HCT116 (cell line): ENCODE data around the gene MUC6. TPM values are rescaled to one million over a fixed set of nuclear protein-coding genes. Genes with fewer than 3 reads are reported as not detected.

Experiments used
- ATAC-seq: fragments of 200-7000 bp; cut with Tn5 transposase; 2 replicates; pipeline ENCODE4 v1.9.1; 2020; ENCODE audit warnings: mild to moderate bottlenecking, moderate library complexity
- BruUV-seq: library from RNA; stranded (reverse); fragments of 400-500 nt; replicated peaks from 2 replicates; lab custom pipeline; 2021; lab: Mats Ljungman, UMichigan
- CTCF ChIA-PET: fragments of 300-600 bp; sonication (Branson Sonifier 250); formaldehyde crosslinking; loops from one replicate; lab custom pipeline; 2021; ENCODE audit warnings: antibody characterized with exemption; lab: Charles Lee
- POLR2A ChIA-PET: fragments of 300-600, 350-600 bp; sonication (Branson Sonifier 250); formaldehyde crosslinking; loops from one replicate; lab custom pipeline; 2021; ENCODE audit warnings: antibody characterized with exemption; lab: Charles Lee
- RAD21 ChIA-PET, 2 experiments: fragments of 300-600 bp; sonication (Branson Sonifier 250); formaldehyde crosslinking; loops; one replicate each; lab custom pipeline; 2023; ENCODE audit warnings: low total read pairs in 2 of 2; ENCODE audit not compliant: uncharacterized antibody in 2 of 2, unreplicated experiment in 2 of 2, low non-redundant PET in 1 of 2; lab: Charles Lee
- DNase-seq: peaks from one replicate; pipeline ENCODE4 v3.0.0-alpha.2; 2010; ENCODE audit warnings: low read depth, low spot score
- H2AFZ ChIP-seq: fragments of 200-600 bp; shearing (Covaris generic), sonication (generic); 2 replicates; pipeline ENCODE4 v1.6.1; 2017; ENCODE audit warnings: low read depth, mixed run types, mixed read lengths, antibody characterized with exemption, low read length; ENCODE audit not compliant: poor library complexity, severe bottlenecking
- H3K27ac ChIP-seq: 2 replicates; pipeline ENCODE4 v1.5.1; 2012; ENCODE audit warnings: low read depth, low read length
- H3K27me3 ChIP-seq: fragments of 200-600 bp; sonication (generic); 2 replicates; pipeline ENCODE4 v1.6.1; 2016; ENCODE audit warnings: mixed run types, low read length, mixed read lengths; ENCODE audit not compliant: insufficient read depth
- H3K36me3 ChIP-seq, 2 experiments: fragments of 200-500 bp in 1 of 2; fragments of 200-600 bp in 1 of 2; sonication (Bioruptor generic) in 1 of 2; sonication (generic) in 1 of 2; 2 replicates each; pipeline versions ENCODE4 v1.5.1 to v1.6.1; 2014 to 2016; ENCODE audit warnings: low read length in 2 of 2, inconsistent platforms in 1 of 2, mixed read lengths in 1 of 2, mixed run types in 1 of 2; ENCODE audit not compliant: insufficient read depth in 2 of 2, control insufficient read depth in 1 of 2
- H3K4me1 ChIP-seq, 2 experiments: fragments of 200-600 bp in 1 of 2; sonication (generic) in 1 of 2; 2 replicates each; pipeline versions ENCODE4 v1.5.1 to v1.6.1; 2012 to 2017; ENCODE audit warnings: low read length in 2 of 2, inconsistent platforms in 1 of 2, mild to moderate bottlenecking in 1 of 2, mixed read lengths in 1 of 2, mixed run types in 1 of 2, moderate library complexity in 1 of 2; ENCODE audit not compliant: insufficient read depth in 2 of 2, control insufficient read depth in 1 of 2
- H3K4me2 ChIP-seq: fragments of 200-600 bp; sonication (generic); 2 replicates; pipeline ENCODE4 v1.6.1; 2017; ENCODE audit warnings: mixed run types, low read length, mixed read lengths
- H3K4me3 ChIP-seq, 2 experiments: fragments of 200-600 bp in 1 of 2; sonication (generic) in 1 of 2; replicated peaks in 1 of 2; 2 replicates each; pipeline ENCODE4 v1.5.1; 2011 to 2016; ENCODE audit warnings: low read length in 2 of 2, control low read depth in 1 of 2, low read depth in 1 of 2, mild to moderate bottlenecking in 1 of 2, mixed read lengths in 1 of 2, mixed run types in 1 of 2
- H3K79me2 ChIP-seq: fragments of 200-600 bp; sonication (generic); 2 replicates; pipeline ENCODE4 v1.6.1; 2017; ENCODE audit warnings: mild to moderate bottlenecking, mixed run types, low read length, moderate library complexity, mixed read lengths; ENCODE audit not compliant: insufficient read depth
- H3K9ac ChIP-seq: fragments of 200-600 bp; sonication (generic); 2 replicates; pipeline ENCODE4 v1.6.1; 2016; ENCODE audit warnings: low read length, mixed read lengths
- H3K9me2 ChIP-seq: fragments of 200-600 bp; sonication (generic), shearing (Covaris generic); 2 replicates; pipeline ENCODE4 v1.6.1; 2017; ENCODE audit warnings: mixed run types, mild to moderate bottlenecking, moderate library complexity; ENCODE audit not compliant: insufficient read depth
- H3K9me3 ChIP-seq, 2 experiments: fragments of 200-500 bp in 1 of 2; fragments of 200-600 bp in 1 of 2; sonication (Bioruptor generic) in 1 of 2; sonication (generic) in 1 of 2; 2 replicates each; pipeline ENCODE4 v1.6.1; 2014 to 2017; ENCODE audit warnings: low read length in 2 of 2, mixed read lengths in 2 of 2, inconsistent platforms in 1 of 2, low read depth in 1 of 2, mild to moderate bottlenecking in 1 of 2, mixed run types in 1 of 2, moderate library complexity in 1 of 2; ENCODE audit not compliant: control insufficient read depth in 1 of 2, insufficient read depth in 1 of 2
- H4K20me1 ChIP-seq: fragments of 200-600 bp; sonication (generic), shearing (Covaris generic); 2 replicates; pipeline ENCODE4 v1.6.1; 2017; ENCODE audit warnings: mixed run types, mild to moderate bottlenecking, moderate library complexity; ENCODE audit not compliant: insufficient read depth
- CBX3 ChIP-seq: IDR thresholded peaks from 2 replicates; pipeline ENCODE4 v1.6.1; 2012; ENCODE audit warnings: low read depth
- CEBPB ChIP-seq: IDR thresholded peaks from 2 replicates; pipeline ENCODE4 v1.6.1; 2012; ENCODE audit warnings: low read depth
- EGR1 ChIP-seq: IDR thresholded peaks from 2 replicates; pipeline ENCODE4 v1.6.1; 2012; ENCODE audit warnings: low read depth
- EZH2 ChIP-seq: fragments of 200-600 bp; sonication (generic); IDR thresholded peaks from 2 replicates; pipeline ENCODE4 v1.6.1; 2017; ENCODE audit warnings: antibody characterized with exemption, mixed run types
- EZH2phosphoT487 ChIP-seq: fragments of 200-600 bp; IDR thresholded peaks from 2 replicates; pipeline ENCODE4 v1.6.1; 2018; ENCODE audit warnings: antibody characterized with exemption, borderline replicate concordance
- FOSL1 ChIP-seq: IDR thresholded peaks from 2 replicates; pipeline ENCODE4 v1.6.1; 2012; ENCODE audit warnings: low read depth
- JUND ChIP-seq: IDR thresholded peaks from 2 replicates; pipeline ENCODE4 v1.6.1; 2012
- POLR2A ChIP-seq: IDR thresholded peaks from 2 replicates; pipeline ENCODE4 v1.7.0; 2011; ENCODE audit warnings: borderline replicate concordance; ENCODE audit not compliant: insufficient read depth, insufficient read length; ENCODE audit errors: extremely low read depth
- POLR2AphosphoS5 ChIP-seq: IDR thresholded peaks from 2 replicates; pipeline ENCODE4 v1.6.1; 2011; ENCODE audit warnings: mild to moderate bottlenecking, low read depth, low read length, moderate library complexity
- SRF ChIP-seq: IDR thresholded peaks from 2 replicates; pipeline ENCODE4 v1.6.1; 2012; ENCODE audit warnings: low read depth
- YY1 ChIP-seq: IDR thresholded peaks from 2 replicates; pipeline ENCODE4 v1.6.1; 2011; ENCODE audit warnings: low read length, low read depth, moderate library complexity, mild to moderate bottlenecking; ENCODE audit not compliant: insufficient replicate concordance; ENCODE audit errors: extremely low read depth
- ZFX ChIP-seq: fragments of 450-650 bp; IDR thresholded peaks from 2 replicates; pipeline ENCODE4 v1.6.1; 2017
- intact Hi-C: fragments of 100-400 bp; cut with micrococcal nuclease; formaldehyde crosslinking; loops from 2 replicates; pipeline ENCODE4 v1.10.0; 2022
- total RNA-seq: library from RNA; stranded (reverse); gene quantifications from one replicate; pipeline ENCODE4 v1.2.1, GENCODE V29; 2021; ENCODE audit not compliant: unreplicated experiment
- TF ChIP-seq, protein P1 (sequence below): IDR thresholded peaks from 2 replicates; pipeline ENCODE4 v1.6.1; 2011; ENCODE audit warnings: mild to moderate bottlenecking, low read length, moderate library complexity; ENCODE audit not compliant: insufficient replicate concordance; ENCODE audit errors: extremely low read depth
- TF ChIP-seq, protein P2 (sequence below): IDR thresholded peaks from 2 replicates; pipeline ENCODE4 v1.6.1; 2012; ENCODE audit warnings: low read depth
- TF ChIP-seq, protein P3 (sequence below), 3 experiments: fragments of 200-600 bp in 1 of 3; sonication (generic) in 1 of 3; IDR thresholded peaks in 2 of 3; conservative IDR thresholded peaks in 1 of 3; 2 replicates each; pipeline ENCODE4 v1.5.1; 2012 to 2017; ENCODE audit warnings: low read depth in 2 of 3, low read length in 2 of 3, antibody characterized with exemption in 1 of 3, borderline replicate concordance in 1 of 3, control low read depth in 1 of 3, mild to moderate bottlenecking in 1 of 3, mixed read lengths in 1 of 3, mixed run types in 1 of 3, moderate library complexity in 1 of 3; ENCODE audit not compliant: insufficient read depth in 1 of 3
- TF ChIP-seq, protein P4 (sequence below): IDR thresholded peaks from 2 replicates; pipeline ENCODE4 v1.6.1; 2012

The MUC6 gene
- total RNA-seq, 1 experiment from 2014 or later = 0.02 TPM

DNA sequence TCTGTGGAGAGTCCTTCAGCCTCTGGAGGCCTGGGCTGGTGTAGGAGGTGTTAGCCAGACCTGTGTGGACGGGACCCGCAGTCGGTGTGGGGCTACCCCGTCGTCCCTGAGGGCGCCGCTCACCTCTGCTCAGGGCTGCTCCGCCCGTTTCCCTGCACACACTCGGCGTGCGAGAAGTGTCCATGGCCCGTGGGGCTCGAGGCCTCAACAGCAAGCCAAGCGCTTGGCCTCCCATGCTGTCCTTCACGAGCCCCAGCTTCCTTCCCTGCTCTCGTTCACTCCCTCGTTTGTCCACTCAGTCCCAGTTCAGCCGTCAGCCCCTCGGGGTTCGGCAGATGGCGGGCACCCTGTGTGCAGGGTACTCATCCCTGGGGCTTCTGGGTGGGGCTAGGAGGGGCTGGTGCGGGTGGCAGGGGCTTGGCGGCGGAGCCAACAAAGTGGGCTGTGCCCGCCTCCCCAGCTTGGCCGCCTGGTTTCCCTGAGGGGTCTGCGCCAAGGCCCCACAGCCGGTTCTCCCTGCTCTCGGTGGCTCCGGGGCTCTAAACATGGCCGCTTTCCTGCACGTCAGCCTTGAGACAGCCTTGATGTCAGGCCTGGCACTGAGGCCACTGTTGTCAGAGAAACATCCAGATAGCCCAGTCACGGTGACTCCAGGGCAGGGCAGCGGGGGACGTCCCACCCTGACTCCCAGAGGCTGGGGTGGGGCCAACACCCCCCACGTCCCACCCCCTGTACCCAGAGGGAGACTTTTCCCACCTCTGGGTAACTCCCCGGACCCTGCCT, 3.3 kb downstream of the MUC6 start:
- ATAC-seq = no peak
- TF ChIP-seq CBX3 = no peak
- TF ChIP-seq EZH2 = no peak
- TF ChIP-seq, protein P1, sequence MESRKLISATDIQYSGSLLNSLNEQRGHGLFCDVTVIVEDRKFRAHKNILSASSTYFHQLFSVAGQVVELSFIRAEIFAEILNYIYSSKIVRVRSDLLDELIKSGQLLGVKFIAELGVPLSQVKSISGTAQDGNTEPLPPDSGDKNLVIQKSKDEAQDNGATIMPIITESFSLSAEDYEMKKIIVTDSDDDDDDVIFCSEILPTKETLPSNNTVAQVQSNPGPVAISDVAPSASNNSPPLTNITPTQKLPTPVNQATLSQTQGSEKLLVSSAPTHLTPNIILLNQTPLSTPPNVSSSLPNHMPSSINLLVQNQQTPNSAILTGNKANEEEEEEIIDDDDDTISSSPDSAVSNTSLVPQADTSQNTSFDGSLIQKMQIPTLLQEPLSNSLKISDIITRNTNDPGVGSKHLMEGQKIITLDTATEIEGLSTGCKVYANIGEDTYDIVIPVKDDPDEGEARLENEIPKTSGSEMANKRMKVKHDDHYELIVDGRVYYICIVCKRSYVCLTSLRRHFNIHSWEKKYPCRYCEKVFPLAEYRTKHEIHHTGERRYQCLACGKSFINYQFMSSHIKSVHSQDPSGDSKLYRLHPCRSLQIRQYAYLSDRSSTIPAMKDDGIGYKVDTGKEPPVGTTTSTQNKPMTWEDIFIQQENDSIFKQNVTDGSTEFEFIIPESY = no peak
- no peak for TF ChIP-seq YY1
- TF ChIP-seq, protein P2, sequence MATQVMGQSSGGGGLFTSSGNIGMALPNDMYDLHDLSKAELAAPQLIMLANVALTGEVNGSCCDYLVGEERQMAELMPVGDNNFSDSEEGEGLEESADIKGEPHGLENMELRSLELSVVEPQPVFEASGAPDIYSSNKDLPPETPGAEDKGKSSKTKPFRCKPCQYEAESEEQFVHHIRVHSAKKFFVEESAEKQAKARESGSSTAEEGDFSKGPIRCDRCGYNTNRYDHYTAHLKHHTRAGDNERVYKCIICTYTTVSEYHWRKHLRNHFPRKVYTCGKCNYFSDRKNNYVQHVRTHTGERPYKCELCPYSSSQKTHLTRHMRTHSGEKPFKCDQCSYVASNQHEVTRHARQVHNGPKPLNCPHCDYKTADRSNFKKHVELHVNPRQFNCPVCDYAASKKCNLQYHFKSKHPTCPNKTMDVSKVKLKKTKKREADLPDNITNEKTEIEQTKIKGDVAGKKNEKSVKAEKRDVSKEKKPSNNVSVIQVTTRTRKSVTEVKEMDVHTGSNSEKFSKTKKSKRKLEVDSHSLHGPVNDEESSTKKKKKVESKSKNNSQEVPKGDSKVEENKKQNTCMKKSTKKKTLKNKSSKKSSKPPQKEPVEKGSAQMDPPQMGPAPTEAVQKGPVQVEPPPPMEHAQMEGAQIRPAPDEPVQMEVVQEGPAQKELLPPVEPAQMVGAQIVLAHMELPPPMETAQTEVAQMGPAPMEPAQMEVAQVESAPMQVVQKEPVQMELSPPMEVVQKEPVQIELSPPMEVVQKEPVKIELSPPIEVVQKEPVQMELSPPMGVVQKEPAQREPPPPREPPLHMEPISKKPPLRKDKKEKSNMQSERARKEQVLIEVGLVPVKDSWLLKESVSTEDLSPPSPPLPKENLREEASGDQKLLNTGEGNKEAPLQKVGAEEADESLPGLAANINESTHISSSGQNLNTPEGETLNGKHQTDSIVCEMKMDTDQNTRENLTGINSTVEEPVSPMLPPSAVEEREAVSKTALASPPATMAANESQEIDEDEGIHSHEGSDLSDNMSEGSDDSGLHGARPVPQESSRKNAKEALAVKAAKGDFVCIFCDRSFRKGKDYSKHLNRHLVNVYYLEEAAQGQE = no peak
- TF ChIP-seq ZFX = no peak
- TF ChIP-seq SRF = no peak
- TF ChIP-seq JUND = no peak
- TF ChIP-seq, protein P3, sequence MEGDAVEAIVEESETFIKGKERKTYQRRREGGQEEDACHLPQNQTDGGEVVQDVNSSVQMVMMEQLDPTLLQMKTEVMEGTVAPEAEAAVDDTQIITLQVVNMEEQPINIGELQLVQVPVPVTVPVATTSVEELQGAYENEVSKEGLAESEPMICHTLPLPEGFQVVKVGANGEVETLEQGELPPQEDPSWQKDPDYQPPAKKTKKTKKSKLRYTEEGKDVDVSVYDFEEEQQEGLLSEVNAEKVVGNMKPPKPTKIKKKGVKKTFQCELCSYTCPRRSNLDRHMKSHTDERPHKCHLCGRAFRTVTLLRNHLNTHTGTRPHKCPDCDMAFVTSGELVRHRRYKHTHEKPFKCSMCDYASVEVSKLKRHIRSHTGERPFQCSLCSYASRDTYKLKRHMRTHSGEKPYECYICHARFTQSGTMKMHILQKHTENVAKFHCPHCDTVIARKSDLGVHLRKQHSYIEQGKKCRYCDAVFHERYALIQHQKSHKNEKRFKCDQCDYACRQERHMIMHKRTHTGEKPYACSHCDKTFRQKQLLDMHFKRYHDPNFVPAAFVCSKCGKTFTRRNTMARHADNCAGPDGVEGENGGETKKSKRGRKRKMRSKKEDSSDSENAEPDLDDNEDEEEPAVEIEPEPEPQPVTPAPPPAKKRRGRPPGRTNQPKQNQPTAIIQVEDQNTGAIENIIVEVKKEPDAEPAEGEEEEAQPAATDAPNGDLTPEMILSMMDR (IDR thresholded peaks at IDR 0.05 in 2 of 3, conservative IDR thresholded peaks at IDR 0.05 in 1 of 3; ENCODE audit: borderline replicate concordance in 1 of 3, insufficient read depth in 1 of 3, low read depth in 2 of 3, low read length in 2 of 3) = no peak
- no peak for TF ChIP-seq POLR2AphosphoS5
- TF ChIP-seq FOSL1 = no peak
- no peak for TF ChIP-seq EZH2phosphoT487
- TF ChIP-seq POLR2A = no peak
- TF ChIP-seq, protein P4, sequence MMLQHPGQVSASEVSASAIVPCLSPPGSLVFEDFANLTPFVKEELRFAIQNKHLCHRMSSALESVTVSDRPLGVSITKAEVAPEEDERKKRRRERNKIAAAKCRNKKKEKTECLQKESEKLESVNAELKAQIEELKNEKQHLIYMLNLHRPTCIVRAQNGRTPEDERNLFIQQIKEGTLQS = no peak
- TF ChIP-seq EGR1 = no peak
- TF ChIP-seq CEBPB = no peak
- intact Hi-C loops = no loop called here
- H3K27me3 ChIP-seq = no peaks in the 10 kb centered on the region
- DNase-seq = no peak
- ChIA-PET POLR2A (no interaction called here), CTCF (no interaction called here), RAD21 (no interaction called here)
- no peaks in the 10 kb centered on the region for H3K9me2 ChIP-seq
- H3K9me3 ChIP-seq = no peaks in the 10 kb centered on the region; a peak in 1 of 4 replicates
- no peaks in the 10 kb centered on the region for H3K79me2 ChIP-seq
- H3K4me1 ChIP-seq = no peaks in the 10 kb centered on the region
- no peak overlapping the region for H3K4me2 ChIP-seq
- no peak overlapping the region for H3K27ac ChIP-seq
- H3K36me3 ChIP-seq = no peaks in the 10 kb centered on the region
- H3K4me3 ChIP-seq = no peak overlapping the region
- no peak overlapping the region for H2AFZ ChIP-seq
- no peak overlapping the region for H3K9ac ChIP-seq
- no TSS peak for BruUV-seq
- no peaks in the 10 kb centered on the region for H4K20me1 ChIP-seq
